Neural progenitor cell (in vitro differentiated cells): ENCODE data around the gene PRICKLE2.

Source experiments
- CTCF ChIP-seq: fragments of 200-600 bp; sonication (generic); IDR thresholded peaks from 2 replicates; pipeline ENCODE4 v1.5.1; 2017; ENCODE audit warnings: antibody characterized with exemption, mild to moderate bottlenecking
- EZH2 ChIP-seq: fragments of 200-600 bp; sonication (generic); IDR thresholded peaks from 2 replicates; pipeline ENCODE4 v1.6.1; 2017; ENCODE audit warnings: antibody characterized with exemption, mild to moderate bottlenecking, moderate library complexity

- no peak for TF ChIP-seq CTCF
- TF ChIP-seq EZH2 = no peak
These were observed 3.6 kb downstream of the PRICKLE2 start for GRCh38 chr3:64221571-64222257.
